HEK293 (cell line): ENCODE results near the gene EPB41L5.

ENCODE experiments used
- CTCF ChIA-PET: fragments of 350-600 bp; formaldehyde crosslinking; extraction: SDS; loops from one replicate; lab custom pipeline; 2021; ENCODE audit warnings: antibody characterized with exemption; lab: Yijun Ruan, JAX
- POLR2A ChIA-PET: fragments of 300-600 bp; formaldehyde crosslinking; extraction: SDS; loops from one replicate; lab custom pipeline; 2020; ENCODE audit warnings: antibody characterized with exemption, inconsistent platforms; lab: Yijun Ruan, JAX
- H3K27ac ChIP-seq: fragments of 200-500 bp; sonication (Bioruptor generic); 2 replicates; pipeline ENCODE4 v1.5.1; 2014; ENCODE audit warnings: low read depth, low read length, control low read depth, inconsistent platforms; ENCODE audit errors: extremely low read depth
- H3K36me3 ChIP-seq, 2 experiments: fragments of 200-500 bp in 1 of 2; sonication (Bioruptor generic) in 1 of 2; 1 replicate in 1 of 2; 2 replicates in 1 of 2; pipeline ENCODE4 v1.5.1; 2014 to 2017; ENCODE audit warnings: inconsistent platforms in 2 of 2, low read length in 2 of 2; ENCODE audit not compliant: control insufficient read depth in 2 of 2, insufficient read depth in 1 of 2
- H3K4me1 ChIP-seq: fragments of 200-500 bp; sonication (Bioruptor generic); 2 replicates; pipeline ENCODE4 v1.5.1; 2014; ENCODE audit warnings: mild to moderate bottlenecking, low read length, inconsistent platforms; ENCODE audit not compliant: control insufficient read depth, insufficient read depth
- H3K4me3 ChIP-seq: 2 replicates; pipeline ENCODE4 v1.5.1; 2011; ENCODE audit warnings: low read depth, mild to moderate bottlenecking, control low read depth, low read length, moderate library complexity
- H3K9me3 ChIP-seq: fragments of 200-500 bp; sonication (Bioruptor generic); 2 replicates; pipeline ENCODE4 v1.5.1; 2014; ENCODE audit warnings: low read depth, low read length, inconsistent platforms; ENCODE audit not compliant: control insufficient read depth, insufficient read depth
- MZF1 ChIP-seq: fragments of 450-650 bp; formaldehyde crosslinking; IDR thresholded peaks from 2 replicates; pipeline ENCODE4 v1.5.1; 2017; ENCODE audit warnings: missing biosample characterization, missing genetic modification characterization, borderline replicate concordance
- SP7 ChIP-seq: fragments of 450-650 bp; formaldehyde crosslinking; IDR thresholded peaks from 2 replicates; pipeline ENCODE4 v1.5.1; 2016; ENCODE audit warnings: missing biosample characterization, missing genetic modification characterization
- ZBTB1 ChIP-seq: fragments of 450-650 bp; formaldehyde crosslinking; IDR thresholded peaks from 2 replicates; pipeline ENCODE4 v1.5.1; 2016; ENCODE audit warnings: missing biosample characterization, missing genetic modification characterization
- ZFP69B ChIP-seq: fragments of 450-650 bp; formaldehyde crosslinking; IDR thresholded peaks from 2 replicates; pipeline ENCODE4 v1.5.1; 2016; ENCODE audit warnings: missing biosample characterization, missing genetic modification characterization
- ZNF121 ChIP-seq: fragments of 450-650 bp; formaldehyde crosslinking; IDR thresholded peaks from 2 replicates; pipeline ENCODE4 v1.5.1; 2016; ENCODE audit warnings: missing biosample characterization, missing genetic modification characterization
- ZNF140 ChIP-seq: fragments of 450-650 bp; formaldehyde crosslinking; IDR thresholded peaks from 2 replicates; pipeline ENCODE4 v1.5.1; 2016; ENCODE audit warnings: missing biosample characterization, missing genetic modification characterization
- ZNF239 ChIP-seq: fragments of 450-650 bp; formaldehyde crosslinking; IDR thresholded peaks from 2 replicates; pipeline ENCODE4 v1.5.1; 2016; ENCODE audit warnings: missing biosample characterization, missing genetic modification characterization
- ZNF350 ChIP-seq: fragments of 450-650 bp; formaldehyde crosslinking; IDR thresholded peaks from 2 replicates; pipeline ENCODE4 v1.5.0; 2017; ENCODE audit warnings: missing biosample characterization, mild to moderate bottlenecking, missing genetic modification characterization
- ZNF354C ChIP-seq: fragments of 450-650 bp; formaldehyde crosslinking; IDR thresholded peaks from 2 replicates; pipeline ENCODE4 v1.5.1; 2016; ENCODE audit warnings: missing biosample characterization, missing genetic modification characterization, low read depth, borderline replicate concordance
- ZNF600 ChIP-seq: fragments of 450-650 bp; formaldehyde crosslinking; IDR thresholded peaks from 2 replicates; pipeline ENCODE4 v1.5.1; 2016; ENCODE audit warnings: missing biosample characterization, missing genetic modification characterization
- ZNF624 ChIP-seq: fragments of 450-650 bp; formaldehyde crosslinking; IDR thresholded peaks from 2 replicates; pipeline ENCODE4 v1.5.1; 2017; ENCODE audit warnings: missing biosample characterization, missing genetic modification characterization
- ZNF626 ChIP-seq: fragments of 450-650 bp; sonication (Bioruptor Pico); formaldehyde crosslinking; IDR thresholded peaks from 2 replicates; pipeline ENCODE4 v1.5.1; 2018; ENCODE audit warnings: missing biosample characterization, missing genetic modification characterization, inconsistent platforms
- ZNF654 ChIP-seq: fragments of 450-650 bp; formaldehyde crosslinking; IDR thresholded peaks from 2 replicates; pipeline ENCODE4 v1.5.1; 2016; ENCODE audit warnings: low read depth, missing biosample characterization, missing genetic modification characterization
- ZNF660 ChIP-seq: fragments of 450-650 bp; IDR thresholded peaks from 2 replicates; pipeline ENCODE4 v1.5.1; 2018; ENCODE audit warnings: missing biosample characterization, mild to moderate bottlenecking, missing genetic modification characterization
- ZNF776 ChIP-seq: fragments of 450-650 bp; formaldehyde crosslinking; IDR thresholded peaks from 2 replicates; pipeline ENCODE4 v1.5.0; 2017; ENCODE audit warnings: missing biosample characterization, missing genetic modification characterization, borderline replicate concordance
- TF ChIP-seq, protein P1 (sequence below): fragments of 450-650 bp; formaldehyde crosslinking; IDR thresholded peaks from 2 replicates; pipeline ENCODE4 v1.5.1; 2017; ENCODE audit warnings: missing biosample characterization, missing genetic modification characterization
- TF ChIP-seq, protein P2 (sequence below): fragments of 450-650 bp; formaldehyde crosslinking; IDR thresholded peaks from 2 replicates; pipeline ENCODE4 v1.5.1; 2016; ENCODE audit warnings: missing biosample characterization, missing genetic modification characterization
- TF ChIP-seq, protein P3 (sequence below): fragments of 450-650 bp; formaldehyde crosslinking; IDR thresholded peaks from 2 replicates; pipeline ENCODE4 v1.5.1; 2016; ENCODE audit warnings: missing biosample characterization, missing genetic modification characterization, low read depth

The EPB41L5 gene

DNA sequence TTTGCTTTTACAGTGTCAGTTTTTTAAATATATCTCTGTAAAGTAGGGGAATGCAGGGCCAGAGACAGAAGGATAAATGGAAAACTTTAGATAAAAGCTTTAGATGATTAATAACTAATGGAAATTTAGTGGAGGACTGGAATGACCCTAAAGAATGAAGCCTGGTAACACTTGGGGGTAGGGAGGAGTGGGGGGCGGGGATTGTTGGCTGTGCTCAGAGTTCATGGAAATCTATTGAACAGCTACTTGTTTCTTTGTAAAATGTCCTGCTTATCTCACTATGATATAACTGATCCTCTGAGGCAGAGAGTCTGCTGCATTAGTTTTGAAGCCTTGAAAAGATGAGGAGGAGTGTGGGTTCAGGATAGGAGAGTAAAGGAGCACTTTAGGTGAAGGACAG lies 119.8 kb downstream of the EPB41L5 start:
- CTCF ChIA-PET: interaction anchor here (1.6 kb wide), 1 partner anchor 42 kb away, joined by 3 read pairs; no protein-coding TSS in a partner anchor
- Histone ChIP-seq H3K4me1 (no peaks in the 10 kb centered on the region), H3K4me3 (no peak overlapping the region), H3K36me3 (peaks cover 7 to 19% of the 10 kb centered on the region in 2 experiments; a peak in 2 of 3 replicates), H3K27ac (no peak overlapping the region), H3K9me3 (no peaks in the 10 kb centered on the region)
- TF ChIP-seq ZNF600 (tag by site-specific recombination) (no peak), ZNF354C (tag by site-specific recombination) (no peak), ZBTB1 (tag by site-specific recombination) (no peak)
- POLR2A ChIA-PET: no interaction called here

DNA sequence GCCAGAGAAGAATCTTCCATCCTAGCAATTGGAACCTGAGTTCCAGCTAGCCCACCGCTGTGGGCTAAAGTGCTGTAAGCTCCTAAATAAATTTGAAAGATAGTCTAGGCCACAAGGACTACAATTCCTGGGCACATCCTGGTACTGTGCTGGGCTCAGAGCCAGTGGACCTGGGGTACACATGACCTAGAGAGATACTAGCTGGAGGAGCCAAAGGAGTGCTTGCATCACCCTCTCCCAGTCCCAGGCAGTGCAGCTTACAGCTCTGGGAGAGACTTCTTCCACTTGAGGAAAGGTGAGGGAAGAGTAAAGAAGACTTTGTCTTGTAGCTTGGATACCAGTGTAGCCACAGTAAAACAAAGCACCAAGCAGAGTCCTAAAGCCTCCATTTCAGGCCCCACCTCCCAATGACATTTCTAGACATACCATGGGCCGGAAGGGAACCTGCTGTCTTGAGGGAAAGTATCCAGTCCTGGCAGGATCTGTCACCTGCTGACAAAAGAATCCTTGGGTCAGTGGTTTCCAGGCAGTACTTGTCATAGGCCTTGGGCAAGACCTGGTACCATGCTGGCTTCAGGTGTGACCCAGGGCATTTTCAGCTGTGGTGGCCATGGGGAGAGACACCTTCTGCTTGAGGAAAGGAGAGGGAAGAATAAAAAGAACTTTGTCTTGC lies 120.8 kb downstream of the EPB41L5 start:
- Histone ChIP-seq H3K9me3 (no peaks in the 10 kb centered on the region), H3K4me1 (no peaks in the 10 kb centered on the region), H3K27ac (no peak overlapping the region), H3K4me3 (no peak overlapping the region)
- POLR2A ChIA-PET: interaction anchor here (0.5 kb wide), 1 partner anchor 13 kb away, joined by 3 read pairs; no protein-coding TSS in a partner anchor
- TF ChIP-seq, protein P1, sequence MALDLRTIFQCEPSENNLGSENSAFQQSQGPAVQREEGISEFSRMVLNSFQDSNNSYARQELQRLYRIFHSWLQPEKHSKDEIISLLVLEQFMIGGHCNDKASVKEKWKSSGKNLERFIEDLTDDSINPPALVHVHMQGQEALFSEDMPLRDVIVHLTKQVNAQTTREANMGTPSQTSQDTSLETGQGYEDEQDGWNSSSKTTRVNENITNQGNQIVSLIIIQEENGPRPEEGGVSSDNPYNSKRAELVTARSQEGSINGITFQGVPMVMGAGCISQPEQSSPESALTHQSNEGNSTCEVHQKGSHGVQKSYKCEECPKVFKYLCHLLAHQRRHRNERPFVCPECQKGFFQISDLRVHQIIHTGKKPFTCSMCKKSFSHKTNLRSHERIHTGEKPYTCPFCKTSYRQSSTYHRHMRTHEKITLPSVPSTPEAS: no peak
- TF ChIP-seq ZNF121 (tag by site-specific recombination) (no peak), ZNF654 (tag by site-specific recombination) (no peak), ZNF776 (tag by site-specific recombination) (no peak), ZNF624 (tag by site-specific recombination) (no peak), MZF1 (no peak), ZNF239 (tag by site-specific recombination) (no peak), ZFP69B (tag by site-specific recombination) (no peak), SP7 (tag by site-specific recombination) (no peak), ZNF140 (tag by site-specific recombination) (no peak), ZNF350 (tag by site-specific recombination) (no peak), ZNF626 (tag by site-specific recombination) (no peak), ZNF660 (no peak)
- TF ChIP-seq, protein P2, sequence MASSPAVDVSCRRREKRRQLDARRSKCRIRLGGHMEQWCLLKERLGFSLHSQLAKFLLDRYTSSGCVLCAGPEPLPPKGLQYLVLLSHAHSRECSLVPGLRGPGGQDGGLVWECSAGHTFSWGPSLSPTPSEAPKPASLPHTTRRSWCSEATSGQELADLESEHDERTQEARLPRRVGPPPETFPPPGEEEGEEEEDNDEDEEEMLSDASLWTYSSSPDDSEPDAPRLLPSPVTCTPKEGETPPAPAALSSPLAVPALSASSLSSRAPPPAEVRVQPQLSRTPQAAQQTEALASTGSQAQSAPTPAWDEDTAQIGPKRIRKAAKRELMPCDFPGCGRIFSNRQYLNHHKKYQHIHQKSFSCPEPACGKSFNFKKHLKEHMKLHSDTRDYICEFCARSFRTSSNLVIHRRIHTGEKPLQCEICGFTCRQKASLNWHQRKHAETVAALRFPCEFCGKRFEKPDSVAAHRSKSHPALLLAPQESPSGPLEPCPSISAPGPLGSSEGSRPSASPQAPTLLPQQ (tag by site-specific recombination): no peak
- TF ChIP-seq, protein P3, sequence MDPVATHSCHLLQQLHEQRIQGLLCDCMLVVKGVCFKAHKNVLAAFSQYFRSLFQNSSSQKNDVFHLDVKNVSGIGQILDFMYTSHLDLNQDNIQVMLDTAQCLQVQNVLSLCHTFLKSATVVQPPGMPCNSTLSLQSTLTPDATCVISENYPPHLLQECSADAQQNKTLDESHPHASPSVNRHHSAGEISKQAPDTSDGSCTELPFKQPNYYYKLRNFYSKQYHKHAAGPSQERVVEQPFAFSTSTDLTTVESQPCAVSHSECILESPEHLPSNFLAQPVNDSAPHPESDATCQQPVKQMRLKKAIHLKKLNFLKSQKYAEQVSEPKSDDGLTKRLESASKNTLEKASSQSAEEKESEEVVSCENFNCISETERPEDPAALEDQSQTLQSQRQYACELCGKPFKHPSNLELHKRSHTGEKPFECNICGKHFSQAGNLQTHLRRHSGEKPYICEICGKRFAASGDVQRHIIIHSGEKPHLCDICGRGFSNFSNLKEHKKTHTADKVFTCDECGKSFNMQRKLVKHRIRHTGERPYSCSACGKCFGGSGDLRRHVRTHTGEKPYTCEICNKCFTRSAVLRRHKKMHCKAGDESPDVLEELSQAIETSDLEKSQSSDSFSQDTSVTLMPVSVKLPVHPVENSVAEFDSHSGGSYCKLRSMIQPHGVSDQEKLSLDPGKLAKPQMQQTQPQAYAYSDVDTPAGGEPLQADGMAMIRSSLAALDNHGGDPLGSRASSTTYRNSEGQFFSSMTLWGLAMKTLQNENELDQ: no peak
- TF ChIP-seq, all 188 proteins: peak for 0
- peaks cover 4 to 19% of the 10 kb centered on the region in 2 experiments; a peak in 2 of 3 replicates for H3K36me3 ChIP-seq
- CTCF ChIA-PET: interaction anchor here (0.6 to 1.6 kb wide), 3 partner anchors 13 to 41 kb away, joined by 3 to 6 read pairs (median 5); no protein-coding TSS in a partner anchor
